UCSD-AML1 (cell line): ENCODE data around the gene WASF3.

Source experiments
- DNase-seq: peaks from one replicate; lab custom pipeline; 2025; ENCODE audit not compliant: unreplicated experiment; lab: John Stamatoyannopoulos, UW

Gene WASF3, protein sequence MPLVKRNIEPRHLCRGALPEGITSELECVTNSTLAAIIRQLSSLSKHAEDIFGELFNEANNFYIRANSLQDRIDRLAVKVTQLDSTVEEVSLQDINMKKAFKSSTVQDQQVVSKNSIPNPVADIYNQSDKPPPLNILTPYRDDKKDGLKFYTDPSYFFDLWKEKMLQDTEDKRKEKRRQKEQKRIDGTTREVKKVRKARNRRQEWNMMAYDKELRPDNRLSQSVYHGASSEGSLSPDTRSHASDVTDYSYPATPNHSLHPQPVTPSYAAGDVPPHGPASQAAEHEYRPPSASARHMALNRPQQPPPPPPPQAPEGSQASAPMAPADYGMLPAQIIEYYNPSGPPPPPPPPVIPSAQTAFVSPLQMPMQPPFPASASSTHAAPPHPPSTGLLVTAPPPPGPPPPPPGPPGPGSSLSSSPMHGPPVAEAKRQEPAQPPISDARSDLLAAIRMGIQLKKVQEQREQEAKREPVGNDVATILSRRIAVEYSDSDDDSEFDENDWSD

DNA sequence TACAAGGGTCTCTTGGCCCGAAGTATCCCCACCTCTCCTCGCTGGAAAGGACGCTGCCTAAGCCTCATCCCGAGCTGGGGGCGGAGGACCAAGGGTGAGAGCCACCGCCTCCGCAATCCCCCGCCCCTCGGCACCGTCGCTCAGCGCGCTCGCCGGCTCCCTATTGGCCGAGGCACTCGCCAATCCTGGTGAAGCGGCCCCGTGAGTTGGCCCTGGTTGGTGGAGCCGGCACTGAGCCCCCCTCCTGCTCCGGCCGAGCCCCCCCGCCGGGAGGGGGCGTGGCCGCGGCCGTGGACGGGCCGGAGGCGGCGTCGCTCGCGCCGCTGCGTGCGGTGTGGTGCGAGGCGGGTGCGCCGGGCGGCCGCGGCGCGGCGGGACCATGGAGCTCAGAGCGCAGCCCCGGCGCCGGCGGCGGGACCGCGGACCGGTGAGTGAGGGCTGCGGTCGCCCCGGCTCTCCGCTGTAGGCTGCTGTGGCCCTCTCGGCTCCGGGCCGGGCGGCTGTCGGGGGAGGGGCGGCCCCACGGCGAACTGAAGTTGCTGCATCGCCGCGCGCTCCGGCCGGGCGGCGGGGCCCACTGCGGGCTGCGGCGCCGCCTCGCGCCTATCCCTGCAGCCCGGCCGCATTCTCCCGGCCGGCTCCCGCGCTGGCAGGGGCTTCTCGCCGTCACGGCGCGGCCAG, at the start of gene WASF3:
Gene WASF3, plus strand, starts transcription at position 291 of the 681 bp plus-strand sequence. CDS start 84,588 bp downstream, outside the sequence.
- DNase-seq = peak; percentile 72

DNA sequence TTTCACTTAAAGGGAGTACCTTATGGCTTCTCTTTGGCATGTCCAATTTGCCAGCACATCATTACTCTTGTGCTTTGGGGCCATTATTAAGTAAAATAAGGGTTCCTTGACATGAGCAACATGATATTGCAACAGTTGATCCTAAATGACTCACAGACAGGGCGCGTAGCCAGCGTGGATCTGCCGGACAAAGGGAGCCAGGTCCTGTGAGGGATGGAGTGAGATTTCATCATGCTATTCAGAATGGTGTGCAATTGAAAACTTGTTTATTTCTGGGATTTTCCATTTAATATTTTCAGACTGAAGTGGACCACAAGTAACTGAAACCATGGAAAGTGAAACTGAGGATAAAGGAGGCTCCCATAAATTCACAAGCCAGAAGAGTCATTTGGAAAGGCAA, 48.6 kb upstream of the WASF3 start:
- no peak for DNase-seq

DNA sequence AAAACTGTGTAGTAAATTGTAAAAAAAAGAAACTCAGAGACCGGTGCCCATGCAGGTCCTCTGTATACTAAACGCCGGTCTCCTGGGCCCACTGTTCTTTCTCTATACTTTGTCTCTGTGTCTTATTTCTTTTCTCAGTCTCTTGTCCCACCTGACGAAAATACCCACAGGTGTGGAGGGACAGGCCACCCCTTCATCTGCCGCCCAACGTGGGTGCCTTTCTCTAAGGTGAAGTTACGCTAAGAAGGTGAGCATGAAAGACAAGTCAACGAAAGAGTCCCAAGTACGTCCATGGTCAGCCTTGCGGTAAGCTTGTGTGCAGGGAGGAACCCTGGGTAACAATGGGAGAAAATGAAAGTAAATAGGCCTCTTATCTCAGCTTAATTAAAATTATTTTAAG, 48.0 kb upstream of the WASF3 start:
- no peak for DNase-seq

DNA sequence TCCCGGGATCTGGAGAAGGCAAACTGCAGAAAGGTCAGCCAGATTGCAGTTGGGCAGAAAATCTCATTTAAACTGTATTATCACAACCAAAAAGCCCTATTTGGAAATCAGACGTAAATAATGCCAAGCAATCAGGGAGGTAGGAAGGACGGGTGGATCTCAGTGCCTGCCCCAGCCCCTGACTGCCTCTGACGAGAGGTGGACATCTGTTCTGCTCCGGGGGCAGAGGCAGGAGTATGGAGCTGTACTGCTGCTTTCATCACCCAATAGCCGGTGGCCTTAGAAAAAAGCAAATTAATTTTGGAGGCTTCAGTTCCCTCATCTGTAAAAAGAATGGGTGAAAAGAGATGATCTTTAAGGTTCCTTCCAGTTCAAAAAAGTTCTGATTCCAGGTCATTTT, 43.6 kb upstream of the WASF3 start:
- no peak for DNase-seq

DNA sequence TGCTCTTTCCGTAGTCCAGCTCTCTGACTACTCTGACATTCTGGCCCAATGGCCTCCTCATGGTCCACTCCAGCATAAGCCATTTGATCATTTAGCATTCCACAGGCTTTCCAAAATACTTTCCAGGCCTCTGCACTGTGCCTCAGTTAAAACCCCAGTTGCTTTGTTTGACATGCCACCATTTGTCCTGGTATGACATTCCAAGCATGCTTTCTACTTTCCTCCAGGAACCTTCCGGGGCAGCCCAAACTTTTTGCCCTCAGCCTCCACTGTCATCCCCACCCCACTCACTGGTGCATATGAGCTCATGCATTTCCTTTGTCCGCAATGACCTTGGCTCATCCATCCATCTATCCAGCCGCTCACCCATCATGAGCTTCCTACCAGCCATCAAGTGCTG, 41.8 kb upstream of the WASF3 start:
- no peak for DNase-seq

DNA sequence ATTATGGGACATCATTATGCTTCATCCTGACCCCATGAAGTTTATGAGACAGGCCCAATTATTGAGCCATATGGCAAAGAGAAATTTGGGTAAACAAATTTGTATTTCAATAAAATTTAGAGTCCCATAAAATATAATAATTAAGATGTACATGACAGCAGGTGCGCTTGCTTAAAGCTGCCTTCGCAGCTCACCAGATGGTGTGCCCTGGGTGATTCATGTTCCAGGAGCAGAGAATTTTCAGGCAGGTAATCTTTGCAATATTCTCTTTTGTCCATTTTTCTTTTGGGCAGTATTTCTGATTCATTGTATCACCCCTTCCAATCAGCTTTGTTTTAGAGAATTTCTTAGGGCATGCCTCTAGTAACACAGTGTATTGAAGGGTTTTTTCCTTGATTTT, 39.5 kb upstream of the WASF3 start:
- DNase-seq = no peak

DNA sequence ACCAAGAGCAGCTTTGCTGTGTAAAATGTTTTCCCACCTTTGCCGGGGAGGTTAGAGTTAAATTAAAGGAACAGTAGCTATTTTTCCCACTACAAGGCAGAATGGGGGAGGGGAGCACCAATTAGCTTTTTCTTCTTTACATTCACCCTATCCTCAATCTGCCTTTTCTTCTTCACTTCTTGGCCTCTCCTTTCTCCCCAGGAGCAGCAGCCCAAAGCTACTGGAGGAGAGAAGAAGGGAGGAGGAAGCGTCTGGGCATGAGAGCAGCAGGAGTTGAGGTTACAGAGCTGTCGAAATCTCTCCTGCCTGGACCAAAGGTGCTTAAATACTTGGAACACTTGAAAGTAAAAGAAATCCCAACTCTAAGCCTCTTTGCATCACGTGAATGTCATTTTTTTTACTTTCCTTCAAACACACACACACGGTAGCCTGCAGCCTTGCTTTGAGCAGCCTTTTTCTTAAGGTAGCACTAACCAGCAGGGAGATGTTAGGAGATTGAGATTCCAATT, 39.0 kb upstream of the WASF3 start:
- DNase-seq = no peak

DNA sequence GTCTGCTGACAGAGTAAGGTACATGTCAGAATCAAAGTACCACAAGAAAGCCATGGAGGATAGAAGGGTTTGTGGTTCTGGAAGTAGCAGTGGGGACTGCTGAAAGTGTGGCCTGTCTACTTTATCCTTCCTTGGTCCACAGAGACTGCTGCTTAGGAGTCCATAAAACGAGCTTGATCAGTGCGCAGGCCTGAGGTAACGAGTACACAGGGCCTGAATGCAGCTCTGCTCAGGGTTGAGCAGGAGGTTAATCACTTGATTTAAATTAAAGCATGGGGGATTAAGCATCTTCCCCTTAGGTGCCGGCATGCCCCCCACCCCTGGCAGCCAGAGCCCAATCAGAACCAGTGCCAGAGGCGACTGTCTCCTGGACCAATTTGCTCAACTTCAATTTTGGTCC, 34.9 kb upstream of the WASF3 start:
- DNase-seq = no peak

DNA sequence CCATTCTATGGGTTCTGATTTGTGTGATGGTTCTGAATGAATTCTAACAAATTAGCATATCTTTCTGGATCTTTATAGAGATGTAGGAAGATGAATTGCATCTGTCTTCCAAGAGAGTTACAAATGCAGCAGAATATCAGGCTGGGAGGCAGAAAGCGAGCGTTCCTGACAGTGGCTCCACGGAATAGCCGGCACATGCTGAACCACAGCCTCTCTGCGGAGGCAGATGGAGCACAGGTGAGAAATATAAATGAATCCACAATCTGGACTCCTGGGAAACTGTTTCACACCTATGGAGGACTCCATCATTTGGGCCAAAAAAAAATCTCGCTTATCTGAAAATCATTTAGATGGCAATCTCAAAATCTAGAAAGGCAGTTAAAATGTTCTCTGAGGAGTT, 34.5 kb upstream of the WASF3 start:
- no peak for DNase-seq

DNA sequence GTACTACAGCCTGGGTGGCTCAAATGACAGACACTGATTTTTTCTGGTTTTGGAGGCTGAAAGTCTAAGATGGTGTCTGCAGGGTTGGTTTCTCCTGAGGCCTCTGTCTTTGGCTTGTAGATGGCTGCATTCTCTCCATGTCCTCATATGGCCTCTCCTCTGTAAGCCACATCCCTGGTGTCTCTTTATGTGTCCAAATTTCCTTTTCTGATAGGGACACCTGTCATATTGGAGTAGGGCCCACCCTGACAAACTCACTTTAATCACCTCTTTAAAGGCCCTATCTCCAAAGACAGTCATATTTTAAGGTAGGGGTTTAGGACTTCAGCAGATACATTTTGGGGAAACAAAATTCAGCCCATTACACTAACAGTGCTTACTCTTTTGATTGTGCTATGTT, 32.0 kb upstream of the WASF3 start:
- no peak for DNase-seq

DNA sequence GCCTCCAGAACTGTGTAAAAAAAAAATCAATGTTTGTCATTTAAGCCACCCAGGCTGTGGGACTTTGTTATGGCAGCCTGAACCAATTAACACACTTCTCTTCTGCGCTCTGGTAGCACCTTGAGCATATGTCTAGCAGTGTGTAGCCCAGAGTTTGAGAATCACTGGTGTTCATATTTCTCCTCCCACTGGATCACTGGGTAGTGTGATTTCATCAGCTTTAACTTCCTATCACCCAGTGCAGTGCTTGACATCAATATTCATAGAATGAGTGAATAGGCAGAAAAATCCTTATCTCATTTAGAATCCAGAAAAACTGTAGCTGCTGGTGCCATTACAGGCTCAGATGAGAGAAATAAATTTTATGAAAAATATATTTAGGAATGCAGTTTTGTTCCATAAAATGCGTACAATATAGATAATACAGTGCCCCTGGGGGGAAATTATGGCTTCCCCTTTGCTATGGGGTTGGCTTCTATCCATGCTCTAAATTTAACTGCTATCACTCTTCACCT, 30.7 kb upstream of the WASF3 start:
- no peak for DNase-seq

DNA sequence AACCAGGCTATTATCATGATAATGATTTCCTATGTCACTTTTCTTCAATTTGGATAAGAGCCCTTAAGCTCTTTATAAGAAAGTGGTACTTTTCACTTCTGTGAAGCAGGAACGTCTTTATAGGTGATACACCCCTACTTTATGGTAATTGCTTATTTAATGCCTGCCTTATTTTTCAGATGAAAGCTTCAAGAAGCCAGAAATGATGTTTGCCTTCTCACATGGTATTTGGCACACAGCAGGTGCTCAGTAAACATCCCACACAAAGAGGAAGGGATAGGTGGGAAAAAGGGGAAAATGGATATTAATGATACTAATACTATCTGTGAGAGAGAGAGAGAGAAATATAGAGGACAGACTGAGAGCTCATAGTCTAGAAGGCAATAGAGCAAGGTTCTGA, 29.0 kb upstream of the WASF3 start:
- DNase-seq = no peak

DNA sequence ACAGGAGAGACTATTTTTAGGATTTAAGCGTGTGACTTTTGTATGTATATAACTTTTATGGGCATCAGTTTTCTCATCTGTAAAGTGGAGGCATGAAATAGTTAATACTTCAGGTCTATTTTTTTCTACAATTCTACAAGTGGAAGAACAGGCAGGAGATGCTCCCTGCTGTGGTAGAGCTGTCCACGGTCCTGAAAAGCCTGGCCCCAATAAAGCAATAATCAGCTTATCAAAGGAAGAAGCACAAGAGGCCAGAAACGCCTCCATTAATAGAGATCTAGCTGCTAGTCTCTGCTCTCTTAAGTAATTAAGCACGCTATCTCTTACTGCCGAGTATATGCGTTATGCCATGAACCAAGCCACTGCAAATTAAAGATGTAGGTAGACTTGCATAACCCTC, 28.0 kb upstream of the WASF3 start:
- DNase-seq = peak; percentile 21

DNA sequence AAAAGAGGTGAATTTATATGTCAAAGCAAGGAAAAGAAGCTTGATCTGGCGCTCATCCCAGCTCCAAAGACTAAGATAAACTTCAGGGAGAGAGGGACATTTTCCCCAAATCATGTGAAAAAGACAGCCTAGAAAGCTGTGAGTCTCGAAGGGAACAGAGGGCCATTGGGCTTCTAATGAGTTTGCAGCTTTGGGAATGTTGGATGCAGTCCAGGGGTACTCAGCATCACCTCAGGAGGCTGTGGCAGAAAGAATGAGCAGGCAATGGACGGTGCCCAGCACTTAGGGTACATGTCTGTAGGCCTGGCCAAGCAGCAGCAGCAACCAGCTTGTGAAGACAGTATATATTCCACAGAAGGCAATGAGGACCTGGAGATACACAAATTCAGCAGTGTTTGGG, 25.7 kb upstream of the WASF3 start:
- DNase-seq = no peak

DNA sequence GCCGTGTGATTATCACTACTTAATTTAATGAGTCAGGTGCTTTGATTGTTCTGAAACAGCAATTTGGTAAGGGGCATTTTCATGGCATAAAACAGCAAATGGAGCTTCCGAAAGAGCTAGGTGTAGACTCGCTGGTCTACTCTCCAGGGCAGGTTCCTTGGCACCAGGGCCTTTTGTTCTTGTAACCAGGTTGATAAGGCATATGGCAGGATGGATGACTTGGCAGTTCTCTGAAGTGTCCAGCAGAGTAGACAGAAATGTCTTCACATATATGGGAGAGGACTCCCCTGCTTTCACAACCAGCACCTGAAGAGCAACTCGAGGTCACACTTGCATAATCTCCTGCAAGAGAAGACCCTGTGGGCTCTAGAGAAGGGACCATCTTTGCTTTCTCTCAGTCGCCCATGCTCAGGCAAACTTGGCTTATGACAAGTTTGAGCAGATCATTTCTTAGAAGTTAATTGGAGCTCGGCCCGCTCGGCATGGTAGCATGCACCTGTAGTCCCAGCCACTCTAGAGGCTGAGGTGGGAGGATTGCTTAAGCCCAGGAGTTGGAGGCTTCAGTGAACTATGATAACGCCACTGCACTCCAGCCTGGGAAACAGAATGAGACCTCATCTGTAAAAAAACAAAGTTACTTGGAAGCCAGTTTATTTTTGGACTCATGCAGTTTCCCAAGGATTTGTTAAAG, 23.3 kb upstream of the WASF3 start:
- no peak for DNase-seq

DNA sequence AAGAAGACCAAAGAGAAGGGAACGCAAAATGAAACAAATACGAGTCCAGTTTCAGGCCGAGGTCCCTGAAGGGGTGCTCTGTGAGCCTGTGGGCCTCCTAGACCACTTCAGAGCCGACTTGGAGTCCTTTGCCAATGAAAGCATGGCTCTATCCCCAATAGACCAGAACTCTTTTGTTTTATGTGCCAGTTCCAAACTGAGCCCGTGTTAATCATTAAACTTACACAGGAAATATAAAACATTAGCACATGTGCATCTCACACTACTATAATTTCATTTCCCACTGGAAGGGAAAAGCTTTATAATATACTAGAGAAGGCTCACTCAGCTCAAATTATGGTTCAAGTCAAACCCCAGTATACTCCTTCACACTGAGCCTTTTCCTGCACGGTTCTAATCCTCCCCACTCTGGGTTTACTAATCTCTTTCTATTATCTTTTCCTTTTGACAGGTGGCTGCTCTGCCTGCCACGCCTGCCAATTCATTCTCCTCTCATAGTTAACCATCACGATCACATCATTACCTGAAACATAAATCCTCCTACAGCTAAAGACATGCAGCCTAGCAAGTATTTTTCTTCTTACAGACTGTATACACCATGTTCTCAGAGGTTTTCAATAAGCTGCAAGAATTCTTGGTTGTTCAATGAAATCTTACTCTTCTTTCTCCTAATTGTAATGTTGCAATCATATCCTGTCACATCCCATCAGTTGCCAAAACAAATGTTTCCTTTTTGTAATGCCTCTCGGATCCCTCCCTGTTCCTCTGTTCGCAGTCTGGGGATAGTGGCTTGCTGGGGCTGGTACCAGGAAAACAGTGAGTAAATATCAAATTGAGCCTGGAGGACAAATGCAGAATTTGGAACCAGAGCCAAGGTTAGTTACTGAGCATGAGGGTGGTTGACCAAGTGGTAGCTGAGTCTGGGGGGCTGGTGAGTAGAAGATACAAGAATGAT, 18.8 kb upstream of the WASF3 start:
- DNase-seq = no peak

DNA sequence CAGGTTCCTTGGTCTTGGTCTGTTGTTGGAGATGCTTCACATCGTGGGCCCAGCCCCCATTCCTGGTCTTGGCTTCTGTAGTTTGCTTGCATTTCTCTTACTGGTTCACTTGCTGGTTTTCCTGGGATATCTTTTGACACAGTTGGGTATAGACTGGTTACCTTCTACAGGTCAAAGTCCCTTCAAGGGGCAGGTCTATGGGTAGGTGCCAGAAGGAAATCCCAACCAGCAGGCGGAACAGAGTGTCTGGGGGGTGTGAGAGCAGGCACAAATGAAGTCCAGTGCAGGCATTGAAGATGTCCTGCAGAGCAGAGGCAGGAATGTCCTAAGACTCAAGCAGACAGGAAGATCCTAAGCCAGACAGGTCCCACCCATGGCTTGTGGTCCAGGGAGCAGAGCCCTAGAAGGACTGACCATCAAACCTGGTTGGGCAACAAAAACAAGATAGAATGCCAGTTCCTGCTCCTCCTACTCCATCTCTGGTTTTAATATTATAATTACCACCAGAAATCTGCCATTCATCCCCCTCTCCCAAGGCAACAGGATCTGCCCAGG, 17.7 kb upstream of the WASF3 start:
- no peak for DNase-seq

DNA sequence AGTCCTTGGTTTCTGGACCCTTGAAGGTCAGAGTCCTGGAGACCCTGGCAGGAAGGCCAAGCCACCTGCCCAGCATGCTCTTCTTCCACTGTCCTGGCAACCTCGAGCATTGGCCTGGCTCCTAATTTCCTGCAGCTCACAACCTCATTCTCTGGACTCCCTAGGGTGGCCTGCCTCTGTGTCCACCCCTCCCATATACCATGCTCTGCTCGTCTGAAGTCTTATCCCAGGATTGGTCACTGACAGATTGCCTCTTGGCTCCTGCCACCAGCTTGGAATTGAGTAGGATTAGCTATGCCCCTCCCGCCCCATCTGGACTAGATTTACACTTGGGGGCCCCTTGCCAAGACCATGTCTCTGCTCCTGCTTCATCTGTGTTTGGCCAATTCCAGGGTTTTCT, 17.1 kb upstream of the WASF3 start:
- no peak for DNase-seq

DNA sequence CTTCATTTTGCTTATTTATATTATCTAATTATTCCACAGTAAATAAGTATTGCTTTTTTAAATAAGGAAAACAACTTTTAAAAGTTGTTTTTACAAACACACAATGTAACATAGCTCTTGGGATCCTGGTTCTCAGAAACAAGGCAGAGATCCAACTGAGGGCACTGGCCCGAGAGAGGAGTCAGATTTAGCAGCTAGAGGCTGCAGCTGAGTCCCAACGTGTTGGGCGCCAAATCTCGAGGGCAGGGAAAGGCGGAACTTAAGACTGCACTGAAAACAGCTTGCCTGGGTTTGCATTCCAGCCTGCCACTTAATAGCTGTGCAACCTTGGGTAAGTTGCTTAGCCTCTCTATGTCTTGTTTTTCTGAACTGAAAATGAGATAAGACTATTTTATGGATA, 16.4 kb upstream of the WASF3 start:
- no peak for DNase-seq
